HCT116 (cell line): Measurements from ENCODE around the gene KCNC4.

Experiments
- ATF3 ChIP-seq: IDR thresholded peaks from 2 replicates; pipeline ENCODE4 v1.6.1; 2012
- CEBPB ChIP-seq: IDR thresholded peaks from 2 replicates; pipeline ENCODE4 v1.6.1; 2012; ENCODE audit warnings: low read depth
- CTCF ChIP-seq, 3 experiments: fragments of 200-600 bp in 1 of 3; sonication (generic) in 1 of 3; IDR thresholded peaks in 2 of 3; conservative IDR thresholded peaks in 1 of 3; 2 replicates each; pipeline ENCODE4 v1.5.1; 2012 to 2017; ENCODE audit warnings: low read depth in 2 of 3, low read length in 2 of 3, antibody characterized with exemption in 1 of 3, borderline replicate concordance in 1 of 3, control low read depth in 1 of 3, mild to moderate bottlenecking in 1 of 3, mixed read lengths in 1 of 3, mixed run types in 1 of 3, moderate library complexity in 1 of 3; ENCODE audit not compliant: insufficient read depth in 1 of 3
- EGR1 ChIP-seq: IDR thresholded peaks from 2 replicates; pipeline ENCODE4 v1.6.1; 2012; ENCODE audit warnings: low read depth
- EZH2 ChIP-seq: fragments of 200-600 bp; sonication (generic); IDR thresholded peaks from 2 replicates; pipeline ENCODE4 v1.6.1; 2017; ENCODE audit warnings: antibody characterized with exemption, mixed run types
- EZH2phosphoT487 ChIP-seq: fragments of 200-600 bp; IDR thresholded peaks from 2 replicates; pipeline ENCODE4 v1.6.1; 2018; ENCODE audit warnings: antibody characterized with exemption, borderline replicate concordance
- MAX ChIP-seq: IDR thresholded peaks from 2 replicates; pipeline ENCODE4 v1.6.1; 2012
- POLR2A ChIP-seq: IDR thresholded peaks from 2 replicates; pipeline ENCODE4 v1.7.0; 2011; ENCODE audit warnings: borderline replicate concordance; ENCODE audit not compliant: insufficient read depth, insufficient read length; ENCODE audit errors: extremely low read depth
- POLR2AphosphoS5 ChIP-seq: IDR thresholded peaks from 2 replicates; pipeline ENCODE4 v1.6.1; 2011; ENCODE audit warnings: mild to moderate bottlenecking, low read depth, low read length, moderate library complexity
- RAD21 ChIP-seq: IDR thresholded peaks from 2 replicates; pipeline ENCODE4 v1.6.1; 2012; ENCODE audit warnings: low read depth, mild to moderate bottlenecking
- YY1 ChIP-seq: IDR thresholded peaks from 2 replicates; pipeline ENCODE4 v1.6.1; 2011; ENCODE audit warnings: low read length, low read depth, moderate library complexity, mild to moderate bottlenecking; ENCODE audit not compliant: insufficient replicate concordance; ENCODE audit errors: extremely low read depth
- ZNF274 ChIP-seq: fragments of 200-500 bp; sonication (Bioruptor generic); IDR thresholded peaks from 2 replicates; pipeline ENCODE4 v1.6.1; 2014; ENCODE audit warnings: mild to moderate bottlenecking, low read depth, low read length, inconsistent platforms

GRCh38 chr1:110187139-110187890, 22.8 kb upstream of the KCNC4 start:
- TF ChIP-seq CTCF (IDR thresholded peaks at IDR 0.05 in 2 of 3, conservative IDR thresholded peaks at IDR 0.05 in 1 of 3; ENCODE audit: borderline replicate concordance in 1 of 3, insufficient read depth in 1 of 3, low read depth in 2 of 3, low read length in 2 of 3) (no peak), EGR1 (no peak), MAX (no peak), ZNF274 (no peak), RAD21 (no peak), POLR2AphosphoS5 (no peak), YY1 (no peak), EZH2phosphoT487 (no peak), ATF3 (no peak), EZH2 (no peak), CEBPB (no peak), POLR2A (no peak)
